ENCODE results near the gene MTHFSD. TPM values are rescaled to one million over a fixed set of nuclear protein-coding genes. Genes with fewer than 3 reads are reported as not detected.

MTHFSD gene
- total RNA-seq, 1 donor from 2014 or later = 7.1 TPM

- no peak for TF ChIP-seq CTCF (conservative IDR thresholded peaks at IDR 0.05; ENCODE audit: low read depth, low read length)
- no peak overlapping the region for H3K4me3 ChIP-seq (ENCODE audit: low read depth, low read length)
- DNase-seq (ENCODE audit: low read depth) = no peak
Observed at GRCh38 chr16:86527366-86527765, 27.7 kb downstream of the MTHFSD start.

- no peak overlapping the region for H3K4me3 ChIP-seq (ENCODE audit: low read depth, low read length)
- no peak for DNase-seq (ENCODE audit: low read depth)
- TF ChIP-seq CTCF (conservative IDR thresholded peaks at IDR 0.05; ENCODE audit: low read depth, low read length) = no peak
Observed at GRCh38 chr16:86525696-86526095, 29.3 kb downstream of the MTHFSD start.

GRCh38 chr16:86524029-86524428, 31.0 kb downstream of the MTHFSD start:
- no peak overlapping the region for H3K4me3 ChIP-seq (ENCODE audit: low read depth, low read length)
- no peak for DNase-seq (ENCODE audit: low read depth)
- TF ChIP-seq CTCF (conservative IDR thresholded peaks at IDR 0.05; ENCODE audit: low read depth, low read length) = no peak

DNA sequence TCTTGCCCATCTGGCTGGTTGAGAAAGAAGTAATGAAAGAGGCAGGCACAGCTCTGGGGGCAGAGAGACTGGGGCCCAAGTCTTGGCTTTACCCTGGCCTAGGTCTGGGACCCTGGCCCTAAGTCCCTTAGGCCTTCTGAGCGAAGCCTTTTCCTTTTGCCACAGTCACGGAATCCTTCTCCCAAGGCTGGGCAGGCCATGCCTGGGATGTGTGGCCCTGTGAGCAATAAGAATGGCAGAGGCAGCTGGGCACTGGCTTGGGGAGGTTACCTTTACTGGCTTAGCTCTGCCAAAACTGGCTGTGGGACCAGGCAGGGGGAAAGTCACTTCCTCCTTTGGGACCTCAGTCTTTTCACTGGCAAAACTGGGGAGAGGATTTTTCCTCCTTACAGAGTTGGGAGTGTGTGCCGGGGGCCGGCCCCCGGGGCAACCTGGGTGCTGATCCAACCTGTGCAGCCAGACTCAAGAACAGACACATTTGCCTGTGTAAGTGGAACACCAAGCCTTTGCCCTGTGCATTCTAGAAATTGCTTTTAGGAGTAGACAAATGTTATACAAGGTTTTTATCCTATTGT, 31.8 kb downstream of the MTHFSD start:
- no peak overlapping the region for H3K4me3 ChIP-seq (ENCODE audit: low read depth, low read length)
- TF ChIP-seq CTCF (conservative IDR thresholded peaks at IDR 0.05; ENCODE audit: low read depth, low read length) = no peak
- no peak for DNase-seq (ENCODE audit: low read depth)

DNA sequence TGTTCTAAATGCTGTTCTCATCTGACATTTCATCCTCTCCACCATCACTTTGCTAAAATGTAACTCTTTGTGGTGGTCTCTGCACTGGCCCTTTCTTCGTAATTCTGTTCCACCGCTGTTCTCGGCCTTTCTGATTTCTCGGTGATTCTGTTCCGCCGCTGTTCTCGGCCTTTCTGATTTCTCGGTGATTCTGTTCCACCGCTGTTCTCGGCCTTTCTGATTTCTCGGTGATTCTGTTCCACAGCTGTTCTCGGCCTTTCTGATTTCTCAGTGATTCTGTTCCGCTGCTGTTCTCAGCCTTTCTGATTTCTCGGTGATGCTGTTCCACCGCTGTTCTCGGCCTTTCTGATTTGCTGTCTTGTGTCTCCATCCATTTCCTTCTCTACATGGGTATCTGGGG, 32.4 kb downstream of the MTHFSD start:
- H3K4me3 ChIP-seq (ENCODE audit: low read depth, low read length) = no peak overlapping the region
- TF ChIP-seq CTCF (conservative IDR thresholded peaks at IDR 0.05; ENCODE audit: low read depth, low read length) = no peak
- no peak for DNase-seq (ENCODE audit: low read depth)

DNA sequence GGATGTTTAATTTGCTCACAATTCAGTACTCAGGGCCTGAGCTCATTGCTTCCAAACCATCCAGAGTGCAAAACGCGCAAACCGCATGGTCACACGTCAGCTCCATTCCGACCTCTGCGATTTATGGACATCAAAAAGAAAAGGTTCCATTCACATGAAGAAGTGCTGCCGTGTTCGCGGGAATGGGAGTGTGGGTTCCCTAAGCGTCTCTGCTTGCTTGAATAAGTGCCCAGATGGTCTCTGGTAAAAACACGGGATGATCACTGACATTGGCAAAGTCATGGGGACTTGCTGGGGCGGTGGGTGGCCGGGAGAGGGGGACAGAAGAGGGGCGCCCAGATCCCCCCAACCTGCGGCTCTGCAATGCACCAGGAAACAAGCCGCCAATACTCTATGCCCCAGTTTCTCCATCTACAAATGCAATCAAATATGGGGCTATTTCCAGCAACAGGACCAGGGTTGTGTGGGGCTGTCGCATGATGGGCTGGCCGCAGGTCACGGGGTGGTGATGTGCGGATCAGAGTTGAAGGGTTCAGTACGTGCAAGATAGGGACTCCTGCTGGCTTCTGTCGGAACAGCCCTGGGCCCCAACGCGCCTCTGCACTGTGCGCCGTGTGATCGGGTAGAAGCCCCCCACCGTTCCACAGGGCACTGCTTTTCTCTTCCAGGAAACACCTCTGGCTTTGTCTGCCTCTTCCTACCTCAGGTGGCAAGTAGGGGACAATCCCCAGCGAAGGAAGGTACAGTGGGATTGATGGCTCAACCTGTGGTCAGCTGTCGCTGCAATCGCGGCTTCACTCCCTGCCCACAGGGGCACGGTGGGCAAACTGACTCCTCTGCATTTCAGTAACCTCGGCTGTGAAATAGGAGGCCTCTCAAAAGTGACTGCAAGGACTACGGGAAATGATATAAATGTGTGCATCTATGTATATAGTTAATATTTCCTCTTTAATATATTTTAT, 33.5 kb downstream of the MTHFSD start:
- DNase-seq (ENCODE audit: low read depth) = no peak
- no peak for TF ChIP-seq CTCF (conservative IDR thresholded peaks at IDR 0.05; ENCODE audit: low read depth, low read length)

More for the DNA sequence above, 33.5 kb downstream of the MTHFSD start:
- no peak overlapping the region for H3K4me3 ChIP-seq (ENCODE audit: low read depth, low read length)

Measured in epithelial cell of proximal tubule (primary cell).